Fibroblast of lung (primary cell): ENCODE measurements around the gene KCTD15. TPM values are rescaled to one million over a fixed set of nuclear protein-coding genes. Genes with fewer than 3 reads are reported as not detected.
A peak's percentile ranks its signal among the peaks of the same experiment; 100 is the strongest.

Experiments
- DNase-seq, 2 donors: peaks; one replicate each; pipeline versions ENCODE4 v3.0.0 to v3.0.0-alpha.2; 2010; ENCODE audit warnings: low read depth in 2 of 2
- H2AFZ ChIP-seq: 2 replicates; pipeline ENCODE4 v1.5.1; 2012; ENCODE audit warnings: low read length, control low read depth, inconsistent platforms
- H3K27ac ChIP-seq: 2 replicates; pipeline ENCODE4 v1.5.1; 2011; ENCODE audit warnings: low read length, control low read depth; ENCODE audit not compliant: insufficient read depth
- H3K27me3 ChIP-seq: 2 replicates; pipeline ENCODE4 v1.5.1; 2011; ENCODE audit warnings: mild to moderate bottlenecking, low read length; ENCODE audit not compliant: control insufficient read depth, insufficient read depth
- H3K36me3 ChIP-seq: 2 replicates; pipeline ENCODE4 v1.5.1; 2011; ENCODE audit warnings: low read length; ENCODE audit not compliant: control insufficient read depth, insufficient read depth
- H3K4me1 ChIP-seq: 2 replicates; pipeline ENCODE4 v1.5.1; 2011; ENCODE audit warnings: low read length; ENCODE audit not compliant: control insufficient read depth, insufficient read depth; ENCODE audit errors: extremely low read depth
- H3K4me2 ChIP-seq: 2 replicates; pipeline ENCODE4 v1.5.1; 2011; ENCODE audit warnings: low read length, control low read depth; ENCODE audit not compliant: insufficient read depth; ENCODE audit errors: extremely low read depth
- H3K4me3 ChIP-seq, 4 experiments: fragments of 200-600 bp in 1 of 4; sonication (generic) in 1 of 4; replicated peaks in 1 of 4; 2 replicates each; pipeline ENCODE4 v1.5.1; 2011 to 2016; ENCODE audit warnings: low read length in 4 of 4, low read depth in 3 of 4, mild to moderate bottlenecking in 3 of 4, control low read depth in 2 of 4, inconsistent platforms in 1 of 4, mixed read lengths in 1 of 4; ENCODE audit not compliant: insufficient read depth in 1 of 4; ENCODE audit errors: control extremely low read depth in 1 of 4
- H3K79me2 ChIP-seq: 2 replicates; pipeline ENCODE4 v1.5.1; 2012; ENCODE audit warnings: mild to moderate bottlenecking, low read length, inconsistent platforms; ENCODE audit not compliant: control insufficient read depth, insufficient read depth
- H3K9ac ChIP-seq: 2 replicates; pipeline ENCODE4 v1.5.1; 2011; ENCODE audit warnings: mild to moderate bottlenecking, low read length, control low read depth; ENCODE audit not compliant: insufficient read depth
- H3K9me3 ChIP-seq: 2 replicates; pipeline ENCODE4 v1.5.1; 2012; ENCODE audit warnings: low read depth, low read length; ENCODE audit not compliant: control insufficient read depth, insufficient read depth
- H4K20me1 ChIP-seq: 2 replicates; pipeline ENCODE4 v1.5.1; 2011; ENCODE audit warnings: low read length; ENCODE audit not compliant: control insufficient read depth, insufficient read depth; ENCODE audit errors: extremely low read depth
- EZH2 ChIP-seq: IDR thresholded peaks from 2 replicates; pipeline ENCODE4 v1.5.1; 2012; ENCODE audit warnings: low read length, control low read depth, mild to moderate bottlenecking; ENCODE audit errors: missing control alignments
- polyA plus RNA-seq, 2 donors: library from polyadenylated mRNA; depleted of rRNA in 1 of 2; stranded (reverse) in 1 of 2; unstranded in 1 of 2; fragments of >200 nt; gene quantifications; 2 replicates each; pipeline ENCODE4 v1.2.1, GENCODE V29; 2011 to 2012; ENCODE audit warnings: missing spikeins in 1 of 2
- total RNA-seq: library from RNA; depleted of rRNA; stranded (reverse); fragments of >200 nt; gene quantifications from 2 replicates; pipeline ENCODE4 v1.2.1, GENCODE V29; 2014
- TF ChIP-seq, protein P1 (sequence below), 2 donors: IDR thresholded peaks in 1 of 2; conservative IDR thresholded peaks in 1 of 2; 1 replicate in 1 of 2; 2 replicates in 1 of 2; pipeline ENCODE4 v1.5.1; 2011 to 2012; ENCODE audit warnings: low read length in 2 of 2, control low read depth in 1 of 2, inconsistent platforms in 1 of 2, low read depth in 1 of 2, mild to moderate bottlenecking in 1 of 2

KCTD15 gene
- total and polyA plus RNA-seq, 2 donors (not counting 1 experiment from before 2014, with no cell fraction given): 3.3 to 9.7 TPM

DNA sequence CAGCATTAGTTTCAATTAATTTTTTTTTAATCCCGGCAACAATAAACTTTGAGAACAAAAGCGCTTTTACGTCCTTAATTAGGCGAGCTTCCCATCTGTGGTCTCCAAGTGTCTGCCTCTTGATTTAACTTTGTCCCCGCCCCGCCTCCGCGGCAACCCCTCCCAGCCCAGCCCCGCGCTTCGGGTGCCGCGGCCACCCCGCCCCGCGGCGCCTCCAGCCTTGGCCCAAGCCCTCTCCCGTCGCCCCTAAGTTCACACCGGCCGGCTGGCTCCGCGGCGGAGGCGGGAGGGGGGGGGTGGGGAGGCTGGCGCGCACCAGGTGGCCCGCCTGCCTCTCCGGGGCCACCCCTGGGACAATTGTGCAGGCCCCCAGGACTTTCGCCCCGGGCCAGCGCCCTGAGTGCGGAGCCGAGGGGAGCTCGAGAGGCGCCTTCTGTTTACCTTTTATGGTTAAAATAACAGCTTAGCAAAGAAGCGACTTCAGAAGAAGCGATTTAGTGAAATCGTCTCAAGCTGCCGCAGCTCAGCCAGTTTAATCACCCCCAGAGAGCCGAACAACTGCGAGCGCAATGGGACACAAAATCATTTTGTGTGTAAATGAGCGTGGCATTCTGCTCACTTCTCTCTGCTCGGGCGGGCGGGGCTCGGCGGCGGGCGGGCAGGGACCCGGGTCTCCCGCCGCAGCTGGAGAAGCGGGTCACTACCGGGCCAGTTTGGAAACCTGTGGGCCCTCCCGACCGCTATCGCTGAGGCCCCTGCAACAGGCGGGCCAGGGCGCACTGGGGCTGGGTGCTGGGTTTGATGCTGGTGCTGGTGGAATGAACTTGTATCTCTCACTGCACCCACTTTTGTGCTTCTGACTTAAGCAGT is 1.4 kb downstream of the KCTD15 start:
- no peak overlapping the region for H2AFZ ChIP-seq
- DNase-seq: peak; percentile 48 to 58
- H3K36me3 ChIP-seq: no peaks in the 10 kb centered on the region
- no peak overlapping the region for H3K27ac ChIP-seq
- H4K20me1 ChIP-seq: no peaks in the 10 kb centered on the region
- peak overlapping the region; percentile 51 to 67 (median 58) for H3K4me3 ChIP-seq
- H3K9me3 ChIP-seq: no peaks in the 10 kb centered on the region
- H3K4me2 ChIP-seq: peak overlapping the region; percentile 82
- no peak overlapping the region for H3K9ac ChIP-seq
- TF ChIP-seq, protein P1, sequence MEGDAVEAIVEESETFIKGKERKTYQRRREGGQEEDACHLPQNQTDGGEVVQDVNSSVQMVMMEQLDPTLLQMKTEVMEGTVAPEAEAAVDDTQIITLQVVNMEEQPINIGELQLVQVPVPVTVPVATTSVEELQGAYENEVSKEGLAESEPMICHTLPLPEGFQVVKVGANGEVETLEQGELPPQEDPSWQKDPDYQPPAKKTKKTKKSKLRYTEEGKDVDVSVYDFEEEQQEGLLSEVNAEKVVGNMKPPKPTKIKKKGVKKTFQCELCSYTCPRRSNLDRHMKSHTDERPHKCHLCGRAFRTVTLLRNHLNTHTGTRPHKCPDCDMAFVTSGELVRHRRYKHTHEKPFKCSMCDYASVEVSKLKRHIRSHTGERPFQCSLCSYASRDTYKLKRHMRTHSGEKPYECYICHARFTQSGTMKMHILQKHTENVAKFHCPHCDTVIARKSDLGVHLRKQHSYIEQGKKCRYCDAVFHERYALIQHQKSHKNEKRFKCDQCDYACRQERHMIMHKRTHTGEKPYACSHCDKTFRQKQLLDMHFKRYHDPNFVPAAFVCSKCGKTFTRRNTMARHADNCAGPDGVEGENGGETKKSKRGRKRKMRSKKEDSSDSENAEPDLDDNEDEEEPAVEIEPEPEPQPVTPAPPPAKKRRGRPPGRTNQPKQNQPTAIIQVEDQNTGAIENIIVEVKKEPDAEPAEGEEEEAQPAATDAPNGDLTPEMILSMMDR (conservative IDR thresholded peaks at IDR 0.05 in 1 of 2, IDR thresholded peaks at IDR 0.05 in 1 of 2; ENCODE audit: low read depth in 1 of 2, low read length in 2 of 2): no peak
- no peak for TF ChIP-seq EZH2
- H3K27me3 ChIP-seq: no peaks in the 10 kb centered on the region
- no peaks in the 10 kb centered on the region for H3K79me2 ChIP-seq
- H3K4me1 ChIP-seq: peaks cover 3% of the 10 kb centered on the region

DNA sequence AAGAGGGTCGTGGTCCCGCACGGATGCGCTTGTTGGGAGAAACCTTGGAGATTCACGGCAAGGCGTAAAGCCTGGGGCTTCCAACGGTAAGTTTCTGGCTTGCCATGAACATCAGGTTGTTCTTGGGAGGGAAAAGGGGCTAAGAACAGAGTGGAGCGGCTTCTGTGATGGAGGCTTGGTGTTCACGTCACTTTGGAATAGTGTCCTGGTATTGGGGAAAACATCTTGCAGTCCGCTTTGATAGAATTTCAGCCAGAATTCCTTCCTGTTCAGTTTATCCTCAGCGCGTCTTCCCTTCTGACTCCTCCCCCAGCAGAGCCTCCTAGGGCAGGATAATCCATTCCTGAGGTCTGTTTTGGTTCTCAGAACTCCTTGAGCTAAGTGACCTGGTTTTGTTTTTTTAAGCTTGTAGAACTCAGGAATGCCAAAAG is 2.0 kb downstream of the KCTD15 start:
- peaks cover 3% of the 10 kb centered on the region for H3K4me1 ChIP-seq
- H3K27me3 ChIP-seq: no peaks in the 10 kb centered on the region
- peak overlapping the region in 1 of 4 experiments; percentile 29 for H3K4me3 ChIP-seq
- H3K4me2 ChIP-seq: peak overlapping the region; percentile 44
- DNase-seq: peak; percentile 18 to 57
- H3K36me3 ChIP-seq: no peaks in the 10 kb centered on the region
- H3K27ac ChIP-seq: no peak overlapping the region
- H3K79me2 ChIP-seq: no peaks in the 10 kb centered on the region
- no peaks in the 10 kb centered on the region for H4K20me1 ChIP-seq
- H3K9me3 ChIP-seq: no peaks in the 10 kb centered on the region
- TF ChIP-seq EZH2: no peak
- TF ChIP-seq, protein P1 (conservative IDR thresholded peaks at IDR 0.05 in 1 of 2, IDR thresholded peaks at IDR 0.05 in 1 of 2; ENCODE audit: low read depth in 1 of 2, low read length in 2 of 2): no peak
- no peak overlapping the region for H3K9ac ChIP-seq
- no peak overlapping the region for H2AFZ ChIP-seq

DNA sequence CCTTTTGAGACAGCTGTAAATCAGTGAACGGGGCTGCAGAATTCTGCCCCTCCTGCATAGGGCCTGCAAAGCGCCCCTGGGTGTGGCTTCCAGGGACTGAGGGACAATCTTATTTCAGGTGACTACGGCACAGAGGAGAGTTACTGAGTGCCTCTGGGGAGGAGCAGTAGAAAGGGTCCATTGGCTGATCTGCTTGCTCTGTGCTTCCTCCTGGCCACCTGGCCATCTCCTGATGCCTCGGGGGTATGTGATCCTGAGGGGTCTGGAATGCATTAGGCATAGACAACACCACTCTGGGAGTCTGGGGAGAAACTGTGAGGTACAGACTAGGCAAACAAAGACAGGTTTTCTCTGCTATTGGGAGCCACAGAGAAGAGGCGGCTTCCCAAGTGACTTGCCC is 2.8 kb downstream of the KCTD15 start:
- no peak overlapping the region for H3K4me3 ChIP-seq
- no peak overlapping the region for H3K9ac ChIP-seq
- no peaks in the 10 kb centered on the region for H3K79me2 ChIP-seq
- no peaks in the 10 kb centered on the region for H3K9me3 ChIP-seq
- TF ChIP-seq EZH2: no peak
- H2AFZ ChIP-seq: no peak overlapping the region
- no peak for DNase-seq
- H3K4me1 ChIP-seq: peaks cover 2% of the 10 kb centered on the region
- H3K4me2 ChIP-seq: no peak overlapping the region
- no peaks in the 10 kb centered on the region for H3K27me3 ChIP-seq
- no peaks in the 10 kb centered on the region for H3K36me3 ChIP-seq
- no peaks in the 10 kb centered on the region for H4K20me1 ChIP-seq
- no peak overlapping the region for H3K27ac ChIP-seq
